H9 (cell line): ENCODE data around the gene INPP5F. TPM values are rescaled to one million over a fixed set of nuclear protein-coding genes. Genes with fewer than 3 reads are reported as not detected.

Source experiments
- DNase-seq: peaks from one replicate; pipeline ENCODE4 v3.0.0-alpha.2; 2017
- H2AFZ ChIP-seq: one replicate; pipeline ENCODE4 v1.6.1; 2013; ENCODE audit warnings: mild to moderate bottlenecking, low read length, control low read depth, moderate library complexity
- H2AK5ac ChIP-seq: 2 replicates; pipeline ENCODE4 v1.6.1; 2013; ENCODE audit warnings: low read length, control low read depth, mixed read lengths; ENCODE audit not compliant: insufficient read length
- H2BK120ac ChIP-seq: one replicate; pipeline ENCODE4 v1.6.1; 2013; ENCODE audit warnings: low read depth, mild to moderate bottlenecking, low read length, control low read depth, inconsistent platforms; ENCODE audit not compliant: poor library complexity, severe bottlenecking
- H2BK12ac ChIP-seq: 2 replicates; pipeline ENCODE4 v1.6.1; 2013; ENCODE audit warnings: low read length, control low read depth, mixed read lengths, low read depth; ENCODE audit not compliant: insufficient read length
- H2BK15ac ChIP-seq: 2 replicates; pipeline ENCODE4 v1.6.1; 2013; ENCODE audit warnings: low read depth, low read length, control low read depth
- H2BK20ac ChIP-seq: one replicate; pipeline ENCODE4 v1.6.1; 2013; ENCODE audit warnings: low read depth, mild to moderate bottlenecking, low read length, control low read depth, inconsistent platforms; ENCODE audit not compliant: poor library complexity, severe bottlenecking
- H2BK5ac ChIP-seq: 2 replicates; pipeline ENCODE4 v1.6.1; 2013; ENCODE audit warnings: low read length, control low read depth, mixed read lengths; ENCODE audit not compliant: insufficient read length
- H3K14ac ChIP-seq: 2 replicates; pipeline ENCODE4 v1.6.1; 2013; ENCODE audit warnings: low read length, control low read depth; ENCODE audit not compliant: insufficient read depth
- H3K18ac ChIP-seq: 2 replicates; pipeline ENCODE4 v1.6.1; 2013; ENCODE audit warnings: low read depth, mild to moderate bottlenecking, mixed read lengths, low read length, control low read depth; ENCODE audit not compliant: insufficient read length
- H3K23ac ChIP-seq: 2 replicates; pipeline ENCODE4 v1.6.1; 2013; ENCODE audit warnings: low read length, control low read depth, mixed read lengths, low read depth; ENCODE audit not compliant: insufficient read length
- H3K23me2 ChIP-seq: 2 replicates; pipeline ENCODE4 v1.6.1; 2013; ENCODE audit warnings: low read depth, mild to moderate bottlenecking, mixed read lengths, low read length, control low read depth; ENCODE audit not compliant: insufficient read length, poor library complexity, severe bottlenecking
- H3K27ac ChIP-seq: 2 replicates; pipeline ENCODE4 v1.5.1; 2013; ENCODE audit warnings: low read length, control low read depth, mixed read lengths, low read depth; ENCODE audit not compliant: insufficient read length
- H3K27me3 ChIP-seq: 2 replicates; pipeline ENCODE4 v1.6.1; 2013; ENCODE audit warnings: low read length, control low read depth, inconsistent platforms; ENCODE audit not compliant: insufficient read depth
- H3K4ac ChIP-seq: 2 replicates; pipeline ENCODE4 v1.6.1; 2013; ENCODE audit warnings: low read depth, mild to moderate bottlenecking, control low read depth, inconsistent platforms, low read length, moderate library complexity
- H3K4me1 ChIP-seq: 2 replicates; pipeline ENCODE4 v1.6.1; 2013; ENCODE audit warnings: low read length, control low read depth, inconsistent platforms; ENCODE audit not compliant: insufficient read depth
- H3K4me2 ChIP-seq: 2 replicates; pipeline ENCODE4 v1.6.1; 2013; ENCODE audit warnings: low read length, control low read depth, mixed read lengths; ENCODE audit not compliant: insufficient read length, insufficient read depth
- H3K56ac ChIP-seq: 2 replicates; pipeline ENCODE4 v1.6.1; 2013; ENCODE audit warnings: low read depth, mild to moderate bottlenecking, mixed read lengths, low read length, control low read depth; ENCODE audit not compliant: insufficient read length
- H3K79me1 ChIP-seq: 2 replicates; pipeline ENCODE4 v1.6.1; 2013; ENCODE audit warnings: low read depth, mild to moderate bottlenecking, moderate library complexity, low read length, control low read depth, inconsistent platforms; ENCODE audit not compliant: insufficient read depth, poor library complexity, severe bottlenecking
- H3K79me2 ChIP-seq: 2 replicates; pipeline ENCODE4 v1.6.1; 2013; ENCODE audit warnings: low read length, control low read depth, inconsistent platforms; ENCODE audit not compliant: insufficient read depth
- H3K9ac ChIP-seq: 2 replicates; pipeline ENCODE4 v1.6.1; 2013; ENCODE audit warnings: low read length, control low read depth, mixed read lengths; ENCODE audit not compliant: insufficient read length; ENCODE audit errors: extremely low read depth
- H3K9me3 ChIP-seq: one replicate; pipeline ENCODE4 v1.6.1; 2013; ENCODE audit warnings: low read depth, low read length, inconsistent platforms; ENCODE audit not compliant: control insufficient read depth
- H3T11ph ChIP-seq: one replicate; pipeline ENCODE4 v1.6.1; 2013; ENCODE audit warnings: mild to moderate bottlenecking, low read length, control low read depth, inconsistent platforms
- H4K20me1 ChIP-seq: one replicate; pipeline ENCODE4 v1.6.1; 2013; ENCODE audit not compliant: control insufficient read depth, insufficient read length, insufficient read depth
- H4K5ac ChIP-seq: 2 replicates; pipeline ENCODE4 v1.6.1; 2013; ENCODE audit warnings: low read depth, mild to moderate bottlenecking, mixed read lengths, low read length, control low read depth; ENCODE audit not compliant: insufficient read length
- H4K8ac ChIP-seq: replicated peaks from 2 replicates; pipeline ENCODE4 v1.6.1; 2013; ENCODE audit warnings: low read length, control low read depth, mixed read lengths, low read depth; ENCODE audit not compliant: insufficient read length
- H4K91ac ChIP-seq: 2 replicates; pipeline ENCODE4 v1.6.1; 2013; ENCODE audit warnings: low read depth, mild to moderate bottlenecking, moderate library complexity, mixed read lengths, low read length, control low read depth; ENCODE audit not compliant: insufficient read length
- H3K27ac Mint-ChIP-seq, 3 experiments: 2 replicates in 2 of 3; 3 replicates in 1 of 3; pipeline ENCODE4 v1.8.0; 2020 to 2021; ENCODE audit warnings: mixed read lengths in 3 of 3, mild to moderate bottlenecking in 1 of 3, moderate library complexity in 1 of 3
- H3K27me3 Mint-ChIP-seq: 2 replicates; pipeline ENCODE4 v1.8.0; 2021; ENCODE audit warnings: low read depth, mild to moderate bottlenecking, moderate library complexity, mixed read lengths
- H3K36me3 Mint-ChIP-seq, 3 experiments: 2 replicates in 2 of 3; 3 replicates in 1 of 3; pipeline ENCODE4 v1.8.0; 2020 to 2021; ENCODE audit warnings: low read depth in 3 of 3, mixed read lengths in 3 of 3; ENCODE audit not compliant: insufficient read depth in 1 of 3
- H3K4me1 Mint-ChIP-seq, 2 experiments: 2 replicates each; pipeline ENCODE4 v1.8.0; 2020; ENCODE audit warnings: mixed read lengths in 2 of 2
- H3K4me3 Mint-ChIP-seq, 2 experiments: 2 replicates in 1 of 2; 3 replicates in 1 of 2; pipeline ENCODE4 v1.8.0; 2020 to 2021; ENCODE audit warnings: mild to moderate bottlenecking in 2 of 2, mixed read lengths in 2 of 2, moderate library complexity in 1 of 2
- H3K9me3 Mint-ChIP-seq, 2 experiments: 2 replicates in 1 of 2; 3 replicates in 1 of 2; pipeline ENCODE4 v1.8.0; 2020; ENCODE audit warnings: mild to moderate bottlenecking in 2 of 2, mixed read lengths in 2 of 2, moderate library complexity in 1 of 2
- WGBS: extraction: QIAGEN DNeasy Blood & Tissue Kit; methylation state at CpG from one replicate; pipeline ENCODE4 v1.1.7; 2013; ENCODE audit warnings: missing lambda C conversion rate, low lambda C conversion rate, mixed read lengths; ENCODE audit not compliant: insufficient read length; ENCODE audit errors: extremely low coverage; 5-methylcytosine and 5-hydroxymethylcytosine counted together
- total RNA-seq: library from RNA; stranded (reverse); gene quantifications from 2 replicates; pipeline ENCODE4 v1.2.1, GENCODE V29; 2021
- TF ChIP-seq, protein P1 (sequence below): fragments of 200-600 bp; sonication (generic); conservative IDR thresholded peaks from 3 replicates; pipeline ENCODE4 v1.8.0; 2021; ENCODE audit warnings: antibody characterized with exemption, mild to moderate bottlenecking

INPP5F gene
- total RNA-seq, 1 experiment from 2014 or later = 108 TPM

DNA sequence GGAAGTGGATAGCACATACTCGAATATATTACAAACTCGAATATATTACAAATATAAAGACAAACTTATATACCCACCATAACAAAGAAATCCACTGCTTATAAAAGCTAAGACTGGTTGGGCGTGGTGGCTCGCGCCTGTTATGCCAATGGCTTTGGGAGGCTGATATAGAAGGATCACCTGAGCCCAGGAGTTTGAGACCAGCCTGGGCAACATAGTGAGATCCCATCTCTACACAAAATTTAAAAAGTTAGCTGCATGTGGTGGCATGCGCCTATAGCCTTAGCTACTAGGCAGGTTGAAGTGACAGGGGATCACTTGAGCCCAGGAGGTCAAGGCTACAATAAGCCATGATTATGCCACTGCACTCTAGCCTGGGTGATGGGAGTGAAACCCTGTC is 126.4 kb downstream of the INPP5F start:
- Histone ChIP-seq H3K27me3 (no peaks in the 10 kb centered on the region), H2BK5ac (no peak overlapping the region), H2BK120ac (no peak overlapping the region), H3K4ac (no peak overlapping the region), H3K14ac (no peak overlapping the region), H2AFZ (no peak overlapping the region), H3K9me3 (no peaks in the 10 kb centered on the region), H3K18ac (no peak overlapping the region), H4K8ac (no peak overlapping the region), H3T11ph (no peak overlapping the region), H4K5ac (no peak overlapping the region), H3K79me1 (no peaks in the 10 kb centered on the region), H3K9ac (no peak overlapping the region), H2BK20ac (no peak overlapping the region), H3K23ac (no peak overlapping the region), H4K91ac (no peak overlapping the region), H3K4me2 (no peak overlapping the region), H3K56ac (no peak overlapping the region), H3K23me2 (no peaks in the 10 kb centered on the region), H3K79me2 (no peaks in the 10 kb centered on the region), H3K27ac (no peak overlapping the region), H2BK12ac (no peak overlapping the region), H2BK15ac (no peak overlapping the region), H3K4me1 (no peaks in the 10 kb centered on the region; the same call in 1 of the 2 replicates), H4K20me1 (no peaks in the 10 kb centered on the region), H2AK5ac (no peak overlapping the region)
- no peaks in the 10 kb centered on the region for H3K9me3 Mint-ChIP-seq
- WGBS = no CpG with 5 or more reads among the region's 6 CpGs
- peaks cover 0 to 4% of the 10 kb centered on the region in 2 experiments; a peak in 2 of 4 replicates for H3K4me1 Mint-ChIP-seq
- H3K4me3 Mint-ChIP-seq = no peak overlapping the region
- H3K27ac Mint-ChIP-seq = no peak overlapping the region
- TF ChIP-seq, protein P1, sequence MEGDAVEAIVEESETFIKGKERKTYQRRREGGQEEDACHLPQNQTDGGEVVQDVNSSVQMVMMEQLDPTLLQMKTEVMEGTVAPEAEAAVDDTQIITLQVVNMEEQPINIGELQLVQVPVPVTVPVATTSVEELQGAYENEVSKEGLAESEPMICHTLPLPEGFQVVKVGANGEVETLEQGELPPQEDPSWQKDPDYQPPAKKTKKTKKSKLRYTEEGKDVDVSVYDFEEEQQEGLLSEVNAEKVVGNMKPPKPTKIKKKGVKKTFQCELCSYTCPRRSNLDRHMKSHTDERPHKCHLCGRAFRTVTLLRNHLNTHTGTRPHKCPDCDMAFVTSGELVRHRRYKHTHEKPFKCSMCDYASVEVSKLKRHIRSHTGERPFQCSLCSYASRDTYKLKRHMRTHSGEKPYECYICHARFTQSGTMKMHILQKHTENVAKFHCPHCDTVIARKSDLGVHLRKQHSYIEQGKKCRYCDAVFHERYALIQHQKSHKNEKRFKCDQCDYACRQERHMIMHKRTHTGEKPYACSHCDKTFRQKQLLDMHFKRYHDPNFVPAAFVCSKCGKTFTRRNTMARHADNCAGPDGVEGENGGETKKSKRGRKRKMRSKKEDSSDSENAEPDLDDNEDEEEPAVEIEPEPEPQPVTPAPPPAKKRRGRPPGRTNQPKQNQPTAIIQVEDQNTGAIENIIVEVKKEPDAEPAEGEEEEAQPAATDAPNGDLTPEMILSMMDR = no peak
- no peaks in the 10 kb centered on the region for H3K27me3 Mint-ChIP-seq
- no peak for DNase-seq
- H3K36me3 Mint-ChIP-seq = peaks cover 29 to 74% (median 62%) of the 10 kb centered on the region in 3 experiments; a peak in 6 of 7 replicates
